Fibroblast of skin of back (primary cell): ENCODE measurements around the gene DACH2. TPM values are rescaled to one million over a fixed set of nuclear protein-coding genes. Genes with fewer than 3 reads are reported as not detected.
A peak's percentile ranks its signal among the peaks of the same experiment; 100 is the strongest.
"Not testable (repeated sequence)": the region's sequence is repeated elsewhere in the genome, so short reads cannot be mapped to it uniquely, and the experiment has no call there.

Source experiments
- DNase-seq: peaks from one replicate; pipeline ENCODE4 v3.0.0-alpha.2; 2013
- polyA plus RNA-seq, 2 experiments: library from polyadenylated mRNA; unstranded; fragments of 120-200 nt; gene quantifications; one replicate each; pipeline ENCODE4 v1.2.1, GENCODE V29; 2013; ENCODE audit not compliant: insufficient read length in 2 of 2

DACH2 gene
- 0.49 TPM for polyA plus RNA-seq (2013, experiment 1 of 2; ENCODE audit: insufficient read length)
- 0.30 TPM for polyA plus RNA-seq (2013, experiment 2 of 2; ENCODE audit: insufficient read length)

DNA sequence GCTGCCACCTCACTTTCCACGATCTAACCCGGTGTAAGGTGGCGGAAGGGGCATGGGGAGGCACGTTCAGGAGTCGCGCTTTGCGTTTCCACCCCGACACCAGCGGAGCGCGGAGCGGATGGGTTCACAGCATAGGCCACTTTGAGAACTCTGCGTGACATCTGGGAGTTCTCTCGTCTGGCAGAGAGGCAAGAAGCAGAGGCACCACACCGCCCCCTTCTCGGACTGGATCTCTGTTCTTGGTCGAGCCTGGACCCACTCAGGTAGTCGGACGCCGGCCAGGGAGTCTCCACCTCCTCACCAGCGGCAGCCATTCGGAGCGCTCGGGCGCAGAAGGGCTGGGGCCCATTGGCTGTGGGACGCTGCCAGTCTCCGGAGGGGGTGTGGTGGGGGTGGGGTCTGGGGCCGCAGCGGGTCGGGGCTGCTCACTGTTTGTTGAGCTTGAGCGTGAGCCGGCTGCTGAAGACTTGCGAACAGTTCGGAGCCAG, at the start of gene DACH2:
TSS of gene DACH2 (plus strand) at position 428 of the 488 bp plus-strand sequence.
- peak; percentile 72 for DNase-seq

DNA sequence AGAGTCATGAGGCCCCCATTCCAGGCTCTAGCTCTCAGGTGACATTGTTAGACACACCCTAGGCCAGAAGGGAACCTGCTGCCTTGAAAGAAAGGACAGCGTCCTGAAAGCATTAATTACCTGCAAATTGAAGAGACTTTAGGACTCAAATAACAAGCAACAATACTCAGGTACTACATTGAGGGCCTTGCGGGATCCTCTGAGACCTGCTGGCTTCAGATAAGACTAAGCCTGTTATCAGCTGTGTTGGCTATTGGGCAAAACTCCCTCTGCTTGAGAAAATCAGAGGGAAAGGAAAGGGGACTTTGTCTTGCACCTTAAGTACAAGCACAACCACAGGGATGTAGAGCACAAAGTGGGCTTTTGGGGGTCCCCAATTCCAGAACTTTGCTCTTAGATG, 45.9 kb upstream of the DACH2 start:
- no peak for DNase-seq

- no peak for DNase-seq
These were observed 45.2 kb upstream of the DACH2 start for GRCh38 chrX:86103061-86103460.

DNA sequence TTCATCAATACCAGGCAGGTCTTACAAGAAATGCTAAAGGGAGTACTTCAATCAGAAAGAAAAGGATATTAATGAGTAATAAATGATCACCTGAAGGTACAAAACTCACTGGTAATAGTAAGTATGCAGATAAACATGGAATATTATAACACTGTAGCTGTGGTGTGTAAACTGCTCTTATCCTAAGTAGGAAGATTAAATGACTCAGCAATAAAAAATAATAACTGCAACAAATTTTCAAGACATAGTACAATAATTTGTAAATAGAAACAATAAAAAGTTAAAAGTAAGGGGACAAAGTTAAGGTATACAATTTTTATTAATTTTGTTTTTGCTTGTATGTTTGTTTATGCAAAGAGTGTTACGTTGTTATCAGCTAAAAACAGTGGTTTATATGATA, 43.7 kb upstream of the DACH2 start:
- no peak for DNase-seq

DNA sequence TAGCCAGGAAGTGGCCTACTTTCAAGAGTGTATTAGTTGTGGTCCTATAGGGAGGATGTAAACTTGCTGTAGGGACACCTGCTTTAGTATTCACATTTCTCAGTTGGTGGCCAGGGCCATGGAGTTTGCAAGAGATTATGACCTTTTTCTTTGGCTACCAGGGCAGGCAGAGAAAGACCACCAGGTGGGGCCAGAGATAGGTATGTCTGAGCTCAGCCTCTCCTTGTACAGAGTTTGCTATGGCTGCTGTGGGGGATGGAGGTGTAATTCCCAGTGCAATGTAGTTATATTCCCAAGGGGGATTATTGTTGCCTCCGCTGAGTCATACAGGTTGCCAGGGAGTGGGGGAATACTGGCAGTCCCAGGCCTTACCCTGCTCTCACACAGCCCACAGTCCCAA, 26.3 kb upstream of the DACH2 start:
- no peak for DNase-seq

GRCh38 chrX:86133761-86134160, 14.5 kb upstream of the DACH2 start:
- peak; percentile 9 for DNase-seq

GRCh38 chrX:86137071-86137470, 11.2 kb upstream of the DACH2 start:
- peak; percentile 79 for DNase-seq

DNA sequence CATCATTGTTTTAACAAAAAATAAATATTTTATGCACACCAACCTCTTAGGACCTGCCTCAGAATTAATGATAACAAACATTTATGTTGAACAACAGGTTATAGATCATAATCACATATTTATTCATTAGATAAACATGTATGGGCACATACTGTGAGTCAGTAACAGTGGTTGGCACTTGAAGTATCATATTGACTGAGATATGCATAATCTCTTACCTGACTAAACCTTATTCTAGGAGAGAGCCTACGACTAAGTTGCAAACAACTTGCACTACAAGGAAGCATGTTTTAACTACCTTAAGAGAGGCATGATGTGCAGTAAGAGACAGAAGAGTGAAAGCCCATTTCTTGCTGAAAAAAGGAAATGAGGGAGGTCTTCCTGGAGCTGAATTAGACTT, 6.5 kb upstream of the DACH2 start:
- DNase-seq, result no peak

GRCh38 chrX:86146102-86146501, 2.1 kb upstream of the DACH2 start:
- DNase-seq, result no peak

- no peak for DNase-seq
These were observed 343 bp downstream of the DACH2 start for GRCh38 chrX:86148594-86148993.

DNA sequence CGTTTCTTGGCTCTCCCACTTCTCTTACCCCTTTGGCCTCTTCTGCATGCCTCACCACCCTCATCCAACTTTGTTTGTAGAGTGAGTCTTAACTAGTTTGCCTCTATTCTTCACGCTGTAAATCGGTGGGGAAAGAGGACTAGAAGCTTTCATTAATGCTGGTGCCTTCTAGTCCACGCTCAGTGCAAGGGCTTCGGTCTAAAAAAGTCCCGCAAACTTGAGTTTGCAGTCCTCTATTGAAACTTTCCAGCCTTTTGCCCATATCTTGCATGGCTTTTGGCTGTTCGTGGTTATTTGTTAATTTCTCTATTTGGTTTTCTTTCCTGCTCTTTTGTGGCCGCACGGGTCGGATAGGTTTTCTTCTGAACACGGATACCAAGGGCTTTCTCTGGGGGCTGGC, 868 bp downstream of the DACH2 start:
- no peak for DNase-seq

GRCh38 chrX:86154553-86154952, 6.3 kb downstream of the DACH2 start:
- DNase-seq, result no peak

DNA sequence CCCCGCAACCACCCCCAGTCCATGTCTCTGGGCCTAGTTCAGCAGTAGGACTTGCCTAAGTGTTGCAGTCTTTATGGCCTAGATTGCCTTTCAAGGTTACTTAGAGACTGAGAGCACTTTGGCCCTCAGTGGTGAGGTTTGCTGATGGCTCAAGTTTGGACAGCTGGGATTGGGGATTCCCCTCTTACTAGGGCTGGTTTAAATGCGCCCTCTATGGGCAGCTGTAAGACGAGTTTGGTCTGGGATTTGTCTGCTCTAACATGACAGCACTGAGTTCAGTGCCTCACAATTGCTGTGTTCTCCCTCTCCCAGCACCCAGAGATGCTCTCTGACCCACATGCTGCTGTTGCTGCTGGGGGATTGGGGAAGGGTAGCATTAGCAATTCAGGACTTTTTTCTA, 23.1 kb downstream of the DACH2 start:
- DNase-seq, result peak; percentile 34

DNA sequence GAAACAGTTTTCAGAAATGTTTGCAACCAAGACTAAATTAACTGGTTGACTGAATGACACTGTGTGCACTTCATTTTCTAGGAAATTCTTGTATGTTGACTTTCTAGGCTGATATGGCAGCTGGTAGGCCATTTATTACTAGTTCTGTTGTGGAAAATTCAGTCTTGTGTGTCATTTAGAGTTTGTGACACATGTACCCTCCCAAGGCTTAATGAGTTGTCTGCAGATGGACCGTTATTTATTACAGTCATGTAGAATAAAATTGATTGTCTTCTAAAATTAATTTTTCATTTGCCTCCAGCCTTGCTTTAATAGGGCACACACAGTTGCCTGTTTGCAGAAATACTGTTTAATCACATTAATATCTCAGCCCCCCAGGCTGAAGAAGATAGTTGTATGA, 30.7 kb downstream of the DACH2 start:
- DNase-seq, result no peak

DNA sequence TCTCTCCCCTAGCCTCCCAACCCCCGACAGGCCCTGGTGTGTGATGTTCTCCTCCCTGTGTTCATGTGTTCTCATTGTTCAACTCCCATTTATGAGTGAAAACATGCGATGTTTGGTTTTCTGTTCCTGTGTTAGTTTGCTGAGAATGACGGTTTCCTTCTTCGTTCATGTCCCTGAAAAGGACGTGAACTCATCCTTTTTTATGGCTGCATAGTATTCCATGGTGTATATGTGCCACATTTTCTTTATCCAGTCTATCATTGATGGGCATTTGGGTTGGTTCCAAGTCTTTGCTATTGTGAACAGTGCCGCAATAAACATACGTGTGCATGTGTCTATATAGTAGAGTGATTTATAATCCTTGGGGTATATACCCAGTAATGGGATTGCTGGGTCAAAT, 33.1 kb downstream of the DACH2 start:
- DNase-seq, result not testable (repeated sequence)

- no peak for DNase-seq
These were observed 44.6 kb downstream of the DACH2 start for GRCh38 chrX:86192827-86193226.

DNA sequence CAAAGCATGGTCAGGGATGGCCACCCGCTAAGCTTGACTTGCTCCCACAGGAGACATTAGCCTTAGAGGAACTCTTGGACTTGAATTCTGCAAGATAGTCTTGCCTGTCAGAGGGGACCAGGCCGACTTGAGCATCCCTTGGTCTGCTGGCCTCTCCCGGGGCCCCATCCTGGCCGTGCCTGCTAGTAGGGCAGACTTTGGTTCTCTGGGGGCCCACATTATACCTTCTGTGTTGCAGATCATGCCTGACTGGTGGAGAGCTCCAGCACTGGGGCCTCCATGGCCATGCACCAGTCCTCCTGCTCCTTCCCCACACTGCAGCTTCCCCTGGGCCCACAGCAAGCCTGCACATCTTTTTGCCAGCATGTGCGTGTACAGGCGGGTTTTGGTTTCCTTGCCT, 46.5 kb downstream of the DACH2 start:
- no peak for DNase-seq

- DNase-seq, result no peak
These were observed 47.1 kb downstream of the DACH2 start for GRCh38 chrX:86195343-86195742.

GRCh38 chrX:86197815-86198214, 49.6 kb downstream of the DACH2 start:
- DNase-seq, result no peak

DNA sequence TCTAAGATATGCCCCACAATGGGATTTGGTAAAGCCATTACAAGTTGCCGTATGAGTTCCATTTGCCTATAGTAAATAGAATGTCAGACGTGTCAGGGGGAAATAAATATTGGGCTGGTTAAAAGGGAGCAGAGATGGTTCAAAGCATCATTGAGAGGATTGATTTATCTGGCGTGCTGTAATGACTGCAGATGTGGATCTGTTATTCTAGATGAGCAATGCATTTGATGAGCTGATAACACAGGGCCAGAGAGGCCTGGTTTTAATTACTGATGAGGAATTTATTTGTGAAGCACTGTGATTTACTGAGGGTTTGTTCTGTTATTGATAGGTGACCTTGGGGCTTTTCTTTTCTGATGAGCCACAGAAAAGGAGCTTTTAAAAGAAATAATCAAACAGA, 62.5 kb downstream of the DACH2 start:
- DNase-seq, result no peak

DNA sequence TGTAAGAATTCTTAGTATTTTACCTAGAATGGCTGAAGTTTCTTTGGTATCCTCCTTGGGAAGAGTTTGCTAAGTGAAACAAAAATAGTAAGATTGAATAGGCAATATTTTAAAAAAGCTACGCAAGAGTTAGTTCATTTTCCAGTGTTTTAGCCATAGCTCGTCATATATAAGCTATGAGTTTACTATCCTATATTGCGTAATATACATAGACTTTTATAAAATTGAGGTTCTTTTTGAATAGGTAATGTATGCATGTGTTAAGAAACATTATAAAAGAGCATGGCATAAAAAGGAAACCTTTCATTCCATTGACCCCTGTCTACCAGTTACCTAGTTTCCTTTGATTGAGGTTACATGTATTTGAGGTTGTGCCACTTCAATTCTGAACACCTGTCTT, 67.0 kb downstream of the DACH2 start:
- no peak for DNase-seq

DNA sequence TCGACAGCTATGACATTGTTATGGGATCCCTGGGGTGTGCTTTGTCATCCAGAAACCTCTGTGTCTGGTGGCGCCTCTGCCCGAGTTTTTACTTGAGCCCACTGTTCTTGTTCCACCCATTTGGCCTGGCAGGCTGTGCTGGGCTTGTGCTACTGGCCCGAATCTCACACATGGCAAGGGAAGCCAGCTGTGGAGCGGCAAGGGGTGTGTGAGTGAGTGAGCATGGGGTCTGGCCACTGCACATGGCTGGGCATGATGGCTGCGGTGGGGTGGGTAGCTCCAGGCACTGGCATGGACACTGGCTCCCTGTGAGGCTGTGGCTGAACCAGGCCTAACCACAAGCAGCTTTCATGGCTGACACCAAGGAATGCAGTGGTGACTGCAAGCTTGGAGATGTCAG, 89.2 kb downstream of the DACH2 start:
- DNase-seq, result peak; percentile 11

DNA sequence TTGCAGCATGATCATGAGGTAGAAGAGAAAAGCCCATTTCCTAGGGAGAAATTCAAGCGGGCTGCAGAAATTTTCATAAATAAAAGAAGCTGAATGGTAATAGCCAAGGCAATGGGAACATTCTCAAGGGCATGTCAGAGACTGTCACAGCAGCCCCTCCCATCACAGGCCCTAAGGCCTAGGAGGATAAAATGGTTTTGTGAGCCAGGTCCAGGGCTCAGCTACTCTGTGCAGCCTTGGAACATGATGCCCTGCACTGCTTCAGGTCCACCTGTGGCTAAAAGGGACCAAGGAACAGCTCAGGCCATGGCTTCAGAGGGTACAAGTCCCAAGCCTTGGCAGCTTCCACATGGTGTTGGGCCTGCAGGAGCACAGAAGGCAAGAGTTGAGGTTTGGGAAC, 93.3 kb downstream of the DACH2 start:
- DNase-seq, result no peak

GRCh38 chrX:86263526-86263925, 115.3 kb downstream of the DACH2 start:
- DNase-seq, result no peak

DNA sequence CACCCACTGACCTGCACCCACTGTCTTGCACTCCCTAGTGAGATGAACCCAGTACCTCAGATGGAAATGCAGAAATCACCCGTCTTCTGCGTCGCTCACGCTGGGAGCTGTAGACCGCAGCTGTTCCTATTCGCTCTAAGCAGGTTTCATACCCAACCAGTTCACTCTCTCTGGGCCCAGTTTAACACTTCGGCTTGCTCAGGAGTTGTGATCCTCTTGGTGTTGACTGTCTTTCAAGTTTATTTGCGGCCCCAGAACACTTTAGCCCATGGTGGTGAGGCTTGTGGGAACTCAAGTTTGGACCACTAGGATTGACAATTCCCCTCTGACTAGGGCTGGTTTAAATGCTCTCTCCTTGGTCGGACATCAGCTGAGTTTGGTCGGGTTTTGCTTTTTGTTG, 147.0 kb downstream of the DACH2 start:
- no peak for DNase-seq

GRCh38 chrX:86322913-86323312, 174.7 kb downstream of the DACH2 start:
- no peak for DNase-seq
